NCI-H1417 treated with DMSO at 0.1 percent for 48 hours (cell line): ENCODE results near the gene ZEB1.
A peak's percentile ranks its signal among the peaks of the same experiment; 100 is the strongest.
"Not testable (repeated sequence)": the region's sequence is repeated elsewhere in the genome, so short reads cannot be mapped to it uniquely, and the experiment has no call there.

Experiments
- DNase-seq: peaks from one replicate; lab custom pipeline; 2025; lab: John Stamatoyannopoulos, UW

Gene ZEB1

GRCh38 chr10:31366703-31367102 lies 47.7 kb downstream of the ZEB1 start:
- no peak for DNase-seq

- DNase-seq = no peak
These were observed 49.7 kb downstream of the ZEB1 start for GRCh38 chr10:31368724-31369123.

GRCh38 chr10:31372439-31372838 lies 53.4 kb downstream of the ZEB1 start:
- no peak for DNase-seq

- DNase-seq = no peak
These were observed 55.2 kb downstream of the ZEB1 start for GRCh38 chr10:31374146-31374696.

- no peak for DNase-seq
These were observed 62.2 kb downstream of the ZEB1 start for GRCh38 chr10:31381171-31381570.

- no peak for DNase-seq
These were observed 62.8 kb downstream of the ZEB1 start for GRCh38 chr10:31381766-31382316.

- DNase-seq = no peak
These were observed 65.0 kb downstream of the ZEB1 start for GRCh38 chr10:31383810-31384588.

GRCh38 chr10:31384589-31384949 lies 65.6 kb downstream of the ZEB1 start:
- no peak for DNase-seq

GRCh38 chr10:31390804-31391203 lies 71.8 kb downstream of the ZEB1 start:
- DNase-seq = no peak

- no peak for DNase-seq
These were observed 74.8 kb downstream of the ZEB1 start for GRCh38 chr10:31393844-31394243.

GRCh38 chr10:31395695-31396094 lies 76.7 kb downstream of the ZEB1 start:
- DNase-seq = no peak

GRCh38 chr10:31396376-31396775 lies 77.4 kb downstream of the ZEB1 start:
- no peak for DNase-seq

- DNase-seq = no peak
These were observed 78.8 kb downstream of the ZEB1 start for GRCh38 chr10:31397852-31398251.

GRCh38 chr10:31399171-31399570 lies 80.2 kb downstream of the ZEB1 start:
- no peak for DNase-seq

GRCh38 chr10:31399631-31400030 lies 80.6 kb downstream of the ZEB1 start:
- no peak for DNase-seq

- DNase-seq = peak; percentile 31
These were observed 82.3 kb downstream of the ZEB1 start for GRCh38 chr10:31401287-31401686.

GRCh38 chr10:31404640-31405039 lies 85.6 kb downstream of the ZEB1 start:
- no peak for DNase-seq

- DNase-seq = not testable (repeated sequence)
These were observed 86.8 kb downstream of the ZEB1 start for GRCh38 chr10:31405829-31406228.

GRCh38 chr10:31412397-31412796 lies 93.4 kb downstream of the ZEB1 start:
- not testable (repeated sequence) for DNase-seq

GRCh38 chr10:31413325-31413724 lies 94.3 kb downstream of the ZEB1 start:
- DNase-seq = no peak

GRCh38 chr10:31418481-31418880 lies 99.5 kb downstream of the ZEB1 start:
- DNase-seq = no peak

GRCh38 chr10:31419394-31420063 lies 100.5 kb downstream of the ZEB1 start:
- DNase-seq = no peak

GRCh38 chr10:31421322-31421721 lies 102.3 kb downstream of the ZEB1 start:
- no peak for DNase-seq
